ENCODE measurements around the gene RFX2.
A peak's percentile ranks its signal among the peaks of the same experiment; 100 is the strongest.

Gene RFX2

DNA sequence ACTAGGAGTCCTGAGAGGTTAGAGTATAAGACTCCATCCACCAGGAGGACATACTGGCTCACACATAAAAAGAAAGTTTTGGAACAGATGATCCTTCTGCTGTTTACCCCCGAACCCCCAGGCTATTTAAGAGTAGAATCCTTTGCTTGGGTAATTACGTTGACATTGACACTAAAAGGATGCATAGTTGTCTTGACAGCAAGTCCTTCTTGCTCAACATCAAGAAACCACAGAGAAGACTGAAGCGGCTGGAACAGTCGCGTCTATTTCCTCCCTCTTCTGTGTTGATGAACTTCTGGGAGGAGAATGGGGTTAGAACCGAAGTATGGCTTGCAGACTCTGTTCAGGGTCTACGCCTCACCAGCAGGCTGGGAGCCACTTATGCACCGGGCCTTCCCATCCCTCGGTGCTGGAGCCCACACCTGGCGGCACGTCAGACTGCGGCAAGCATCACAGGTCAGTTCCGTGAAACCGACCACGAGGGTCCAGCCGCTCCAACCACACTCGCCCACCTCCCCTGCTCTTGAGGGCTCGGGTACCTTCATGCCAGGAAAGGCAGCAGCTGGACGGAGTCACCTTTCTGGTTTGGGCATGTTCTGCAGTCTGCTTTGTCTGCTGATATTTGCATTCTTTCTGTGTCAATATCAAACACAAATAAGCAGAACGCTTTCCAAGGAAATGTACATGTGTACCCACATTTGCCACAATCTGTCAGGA, 90.0 kb downstream of the RFX2 start:
- TF ChIP-seq, protein P1, sequence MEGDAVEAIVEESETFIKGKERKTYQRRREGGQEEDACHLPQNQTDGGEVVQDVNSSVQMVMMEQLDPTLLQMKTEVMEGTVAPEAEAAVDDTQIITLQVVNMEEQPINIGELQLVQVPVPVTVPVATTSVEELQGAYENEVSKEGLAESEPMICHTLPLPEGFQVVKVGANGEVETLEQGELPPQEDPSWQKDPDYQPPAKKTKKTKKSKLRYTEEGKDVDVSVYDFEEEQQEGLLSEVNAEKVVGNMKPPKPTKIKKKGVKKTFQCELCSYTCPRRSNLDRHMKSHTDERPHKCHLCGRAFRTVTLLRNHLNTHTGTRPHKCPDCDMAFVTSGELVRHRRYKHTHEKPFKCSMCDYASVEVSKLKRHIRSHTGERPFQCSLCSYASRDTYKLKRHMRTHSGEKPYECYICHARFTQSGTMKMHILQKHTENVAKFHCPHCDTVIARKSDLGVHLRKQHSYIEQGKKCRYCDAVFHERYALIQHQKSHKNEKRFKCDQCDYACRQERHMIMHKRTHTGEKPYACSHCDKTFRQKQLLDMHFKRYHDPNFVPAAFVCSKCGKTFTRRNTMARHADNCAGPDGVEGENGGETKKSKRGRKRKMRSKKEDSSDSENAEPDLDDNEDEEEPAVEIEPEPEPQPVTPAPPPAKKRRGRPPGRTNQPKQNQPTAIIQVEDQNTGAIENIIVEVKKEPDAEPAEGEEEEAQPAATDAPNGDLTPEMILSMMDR (IDR thresholded peaks at IDR 0.05; ENCODE audit: low read depth, low read length, missing control alignments) = no peak
- no peaks in the 10 kb centered on the region for H3K36me3 ChIP-seq (replicated peaks)
- in situ Hi-C loops (cut with HindIII; ENCODE audit: low pct_ligation_motif_present, low sequenced_read_pairs) = no loop called here
- DNase-seq = no peak
- H3K27ac ChIP-seq = no peak overlapping the region
- H3K4me3 ChIP-seq (ENCODE audit: low read depth, low read length) = no peak overlapping the region
- H3K27me3 ChIP-seq (replicated peaks) = no peaks in the 10 kb centered on the region

DNA sequence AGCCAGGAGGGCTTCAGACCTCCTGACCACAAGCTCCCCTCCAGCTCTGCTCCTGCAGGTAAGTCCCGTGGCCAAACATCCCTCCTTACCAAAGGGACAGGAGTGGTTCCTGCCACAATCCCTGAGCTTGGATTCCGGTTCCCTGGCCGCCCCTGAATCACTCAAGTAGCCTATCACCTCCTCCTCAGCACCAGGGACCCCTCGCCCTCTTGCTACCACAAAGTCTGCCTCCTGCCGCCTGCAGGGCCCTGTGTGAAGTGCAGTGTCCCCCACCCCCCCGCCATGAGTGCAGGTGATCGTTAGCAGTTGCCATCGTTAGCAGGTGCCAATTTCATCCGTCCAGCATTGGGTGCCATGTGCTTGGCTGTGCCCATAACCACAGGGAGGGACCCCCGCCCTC, 91.5 kb downstream of the RFX2 start:
- TF ChIP-seq, protein P1 (IDR thresholded peaks at IDR 0.05; ENCODE audit: low read depth, low read length, missing control alignments) = peak; percentile 64
- in situ Hi-C loops (cut with HindIII; ENCODE audit: low pct_ligation_motif_present, low sequenced_read_pairs) = no loop called here
- H3K36me3 ChIP-seq (replicated peaks) = no peaks in the 10 kb centered on the region
- no peak for DNase-seq
- H3K27me3 ChIP-seq (replicated peaks) = no peaks in the 10 kb centered on the region
- no peak overlapping the region for H3K4me3 ChIP-seq (ENCODE audit: low read depth, low read length)
- no peak overlapping the region for H3K27ac ChIP-seq

DNA sequence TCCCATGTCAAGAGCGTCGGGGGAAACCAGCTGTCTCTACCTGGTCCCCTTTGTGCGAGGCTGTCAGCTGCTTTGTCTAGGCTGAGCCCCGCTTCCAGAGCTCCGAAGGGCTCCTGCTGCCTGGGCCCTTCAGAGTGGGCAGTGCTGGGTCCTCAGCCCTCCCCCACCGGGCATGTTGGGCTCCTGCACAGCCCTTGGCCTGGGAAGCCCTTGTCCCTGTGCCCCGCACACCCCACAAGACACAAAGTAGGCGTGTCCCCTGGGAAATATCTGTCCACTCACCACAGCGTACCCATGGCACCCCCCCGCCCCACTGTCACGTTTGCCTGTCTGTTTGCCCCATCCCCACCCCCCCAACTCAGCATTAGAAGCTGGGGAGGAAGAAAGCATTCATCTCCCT, 92.7 kb downstream of the RFX2 start:
- in situ Hi-C loops (cut with HindIII; ENCODE audit: low pct_ligation_motif_present, low sequenced_read_pairs) = no loop called here
- Histone ChIP-seq H3K4me3 (ENCODE audit: low read depth, low read length) (no peak overlapping the region), H3K36me3 (replicated peaks) (no peaks in the 10 kb centered on the region), H3K27me3 (replicated peaks) (no peaks in the 10 kb centered on the region), H3K27ac (no peak overlapping the region)
- TF ChIP-seq, protein P1 (IDR thresholded peaks at IDR 0.05; ENCODE audit: low read depth, low read length, missing control alignments) = no peak
- no peak for DNase-seq

- TF ChIP-seq, protein P1 (IDR thresholded peaks at IDR 0.05; ENCODE audit: low read depth, low read length, missing control alignments) = no peak
- H3K36me3 ChIP-seq (replicated peaks) = no peaks in the 10 kb centered on the region
- H3K27ac ChIP-seq = no peak overlapping the region
- no peak overlapping the region for H3K4me3 ChIP-seq (ENCODE audit: low read depth, low read length)
- DNase-seq = no peak
- in situ Hi-C loops (cut with HindIII; ENCODE audit: low pct_ligation_motif_present, low sequenced_read_pairs) = no loop called here
- no peaks in the 10 kb centered on the region for H3K27me3 ChIP-seq (replicated peaks)
Measured at GRCh38 chr19:6015841-6016545, 94.3 kb downstream of the RFX2 start.

DNA sequence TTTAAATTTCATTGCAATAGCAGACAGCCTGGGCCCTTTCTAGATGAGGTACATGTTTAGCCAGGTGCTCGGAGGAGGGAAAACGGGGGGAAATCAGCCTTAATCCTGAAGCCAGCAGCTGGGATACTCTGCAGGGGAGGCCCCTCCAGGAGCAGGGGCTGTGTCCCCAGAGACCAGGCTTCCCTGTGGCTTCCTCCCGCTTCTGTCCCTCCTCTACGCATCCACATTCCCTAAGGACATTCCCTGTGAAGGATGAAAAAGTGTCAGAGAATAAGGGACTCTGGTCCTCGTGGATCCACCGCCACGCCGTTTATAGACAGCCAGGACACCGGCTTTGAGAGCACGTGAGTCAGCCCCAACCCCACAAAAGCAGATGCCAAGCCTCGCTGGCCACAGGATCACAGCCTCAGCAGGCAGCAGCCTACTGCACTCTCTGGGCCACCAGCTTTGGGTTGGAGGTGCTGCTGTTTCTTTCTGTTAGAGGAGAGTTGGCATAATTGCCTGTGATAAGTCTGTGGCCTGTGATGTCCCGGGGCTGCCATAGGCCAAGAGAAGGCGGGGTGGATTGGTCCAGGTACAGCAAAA, 95.7 kb downstream of the RFX2 start:
- Histone ChIP-seq H3K36me3 (replicated peaks) (no peaks in the 10 kb centered on the region), H3K4me3 (ENCODE audit: low read depth, low read length) (no peak overlapping the region), H3K27ac (no peak overlapping the region), H3K27me3 (replicated peaks) (no peaks in the 10 kb centered on the region)
- TF ChIP-seq, protein P1 (IDR thresholded peaks at IDR 0.05; ENCODE audit: low read depth, low read length, missing control alignments) = no peak
- DNase-seq = no peak
- in situ Hi-C loops (cut with HindIII; ENCODE audit: low pct_ligation_motif_present, low sequenced_read_pairs) = no loop called here
